CD14-positive monocyte (primary cell): ENCODE data around the gene FOXB2. TPM values are rescaled to one million over a fixed set of nuclear protein-coding genes. Genes with fewer than 3 reads are reported as not detected.

ENCODE experiments used
- DNase-seq, 3 donors: peaks; one replicate each; pipeline ENCODE4 v3.0.0-alpha.2; 2011 to 2022
- H2AFZ ChIP-seq: 2 replicates; pipeline ENCODE4 v1.6.0; 2012; ENCODE audit warnings: mild to moderate bottlenecking, low read depth, low read length, inconsistent platforms; ENCODE audit not compliant: insufficient read depth, poor library complexity, severe bottlenecking
- H3K27ac ChIP-seq, 2 donors: 1 replicate in 1 of 2; 2 replicates in 1 of 2; pipeline ENCODE4 v1.5.1; 2012 to 2013; ENCODE audit warnings: low read length in 2 of 2, control low read depth in 1 of 2, inconsistent platforms in 1 of 2, low read depth in 1 of 2, mild to moderate bottlenecking in 1 of 2
- H3K27me3 ChIP-seq, 2 donors: one replicate each; pipeline versions ENCODE4 v1.6.0 to v1.6.1; 2011 to 2013; ENCODE audit warnings: low read length in 2 of 2; ENCODE audit not compliant: control insufficient read depth in 2 of 2, insufficient read depth in 2 of 2
- H3K36me3 ChIP-seq, 2 donors: replicated peaks in 1 of 2; 1 replicate in 1 of 2; 2 replicates in 1 of 2; pipeline versions ENCODE4 v1.5.1 to v1.6.1; 2012 to 2013; ENCODE audit warnings: low read length in 2 of 2, control low read depth in 1 of 2, inconsistent platforms in 1 of 2, mild to moderate bottlenecking in 1 of 2; ENCODE audit not compliant: insufficient read depth in 2 of 2, control insufficient read depth in 1 of 2
- H3K4me1 ChIP-seq, 2 donors: 1 replicate in 1 of 2; 2 replicates in 1 of 2; pipeline versions ENCODE4 v1.5.1 to v1.6.1; 2012 to 2013; ENCODE audit warnings: low read length in 2 of 2, control low read depth in 1 of 2, inconsistent platforms in 1 of 2, mild to moderate bottlenecking in 1 of 2, moderate library complexity in 1 of 2; ENCODE audit not compliant: insufficient read depth in 2 of 2, control insufficient read depth in 1 of 2
- H3K4me2 ChIP-seq: replicated peaks from 2 replicates; pipeline ENCODE3; 2012; ENCODE audit warnings: low read length, moderate library complexity, mild to moderate bottlenecking; ENCODE audit not compliant: poor library complexity, severe bottlenecking; ENCODE audit errors: extremely low read depth
- H3K4me3 ChIP-seq, 3 experiments: fragments of 200-600 bp in 1 of 3; sonication (generic) in 1 of 3; replicated peaks in 1 of 3; 1 replicate in 2 of 3; 2 replicates in 1 of 3; pipeline ENCODE4 v1.5.1; 2011 to 2013; ENCODE audit warnings: low read length in 3 of 3, mild to moderate bottlenecking in 3 of 3, control low read depth in 2 of 3, low read depth in 2 of 3, inconsistent platforms in 1 of 3, moderate library complexity in 1 of 3
- H3K79me2 ChIP-seq: 2 replicates; pipeline ENCODE4 v1.6.0; 2012; ENCODE audit warnings: mild to moderate bottlenecking, control low read depth, inconsistent platforms, low read length, moderate library complexity; ENCODE audit not compliant: insufficient read depth
- H3K9ac ChIP-seq: 2 replicates; pipeline ENCODE4 v1.6.0; 2017; ENCODE audit warnings: low read length, mild to moderate bottlenecking; ENCODE audit not compliant: insufficient read depth, poor library complexity, severe bottlenecking
- H3K9me3 ChIP-seq, 2 donors: replicated peaks in 1 of 2; 1 replicate in 1 of 2; 2 replicates in 1 of 2; pipeline versions ENCODE4 v1.5.1 to v1.6.1; 2012 to 2013; ENCODE audit warnings: low read length in 2 of 2, control low read depth in 1 of 2; ENCODE audit not compliant: control insufficient read depth in 1 of 2, insufficient read depth in 1 of 2
- H4K20me1 ChIP-seq: 2 replicates; pipeline ENCODE4 v1.6.0; 2012; ENCODE audit warnings: mild to moderate bottlenecking, low read length, control low read depth, moderate library complexity; ENCODE audit not compliant: insufficient read depth
- H3K27ac Mint-ChIP-seq, 7 donors: one replicate each; pipeline ENCODE4 v1.8.0; 2020; ENCODE audit warnings: mild to moderate bottlenecking in 7 of 7, mixed read lengths in 7 of 7, moderate library complexity in 6 of 7, inconsistent platforms in 2 of 7
- H3K27me3 Mint-ChIP-seq, 3 donors: one replicate each; pipeline ENCODE4 v1.8.0; 2021 to 2022; ENCODE audit warnings: low read depth in 3 of 3, mild to moderate bottlenecking in 3 of 3, mixed read lengths in 3 of 3, moderate library complexity in 3 of 3, inconsistent platforms in 1 of 3
- H3K36me3 Mint-ChIP-seq, 2 donors: one replicate each; pipeline ENCODE4 v1.8.0; 2020; ENCODE audit warnings: mixed read lengths in 2 of 2, inconsistent platforms in 1 of 2, mild to moderate bottlenecking in 1 of 2
- H3K4me1 Mint-ChIP-seq: one replicate; pipeline ENCODE4 v1.8.0; 2020; ENCODE audit warnings: mild to moderate bottlenecking, mixed read lengths
- H3K4me3 Mint-ChIP-seq, 2 donors: one replicate each; pipeline ENCODE4 v1.8.0; 2020; ENCODE audit warnings: mild to moderate bottlenecking in 2 of 2, mixed read lengths in 2 of 2, moderate library complexity in 1 of 2
- H3K9me3 Mint-ChIP-seq, 7 donors: one replicate each; pipeline ENCODE4 v1.8.0; 2020 to 2022; ENCODE audit warnings: mixed read lengths in 7 of 7, mild to moderate bottlenecking in 6 of 7, moderate library complexity in 6 of 7, inconsistent platforms in 2 of 7
- WGBS: methylation state at CpG from one replicate; pipeline ENCODE4 v1.1.5; 2013; ENCODE audit warnings: missing lambda C conversion rate; ENCODE audit not compliant: insufficient coverage; 5-methylcytosine and 5-hydroxymethylcytosine counted together
- intact Hi-C, 2 donors: fragments of 100-400 bp; cut with micrococcal nuclease; formaldehyde crosslinking; loops; one replicate each; pipeline versions ENCODE4 v1.15.0 to v1.15.1; 2023
- polyA plus RNA-seq, 3 donors: library from polyadenylated mRNA; depleted of rRNA in 1 of 3; unstranded in 2 of 3; stranded (reverse) in 1 of 3; fragments of 300-500 nt in 2 of 3; fragments of >200 nt in 1 of 3; fragmentation: Illumina TruSeq in 2 of 3; gene quantifications; 1 replicate in 2 of 3; 2 replicates in 1 of 3; pipeline ENCODE4 v1.2.3, GENCODE V29; 2012 to 2021
- TF ChIP-seq, protein P1 (sequence below): fragments of 200-600 bp; IDR thresholded peaks from one replicate; pipeline ENCODE4 v1.8.0; 2022; ENCODE audit warnings: antibody characterized with exemption, mild to moderate bottlenecking

FOXB2 gene
- polyA plus RNA-seq, 3 donors = not detected

DNA sequence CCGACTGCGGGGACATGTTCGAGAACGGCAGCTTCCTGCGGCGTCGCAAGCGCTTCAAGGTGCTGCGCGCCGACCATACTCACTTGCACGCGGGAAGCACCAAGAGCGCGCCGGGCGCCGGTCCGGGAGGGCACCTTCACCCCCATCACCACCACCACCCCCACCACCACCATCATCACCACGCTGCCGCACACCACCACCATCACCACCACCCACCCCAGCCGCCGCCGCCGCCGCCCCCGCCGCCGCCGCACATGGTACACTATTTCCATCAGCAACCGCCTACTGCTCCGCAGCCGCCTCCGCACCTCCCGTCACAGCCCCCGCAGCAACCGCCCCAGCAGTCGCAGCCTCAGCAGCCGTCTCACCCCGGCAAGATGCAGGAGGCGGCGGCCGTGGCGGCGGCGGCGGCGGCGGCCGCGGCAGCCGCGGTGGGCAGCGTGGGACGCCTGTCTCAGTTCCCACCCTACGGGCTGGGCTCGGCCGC, 514 bp downstream of the FOXB2 start:
- DNase-seq = no peak
- H3K36me3 Mint-ChIP-seq = peaks cover 0 to 9% of the 10 kb centered on the region in 2 donors
- H3K4me1 Mint-ChIP-seq = peaks cover 38% of the 10 kb centered on the region
- no peak overlapping the region for H3K9ac ChIP-seq
- peaks cover 4 to 7% of the 10 kb centered on the region in 2 donors for H3K4me1 ChIP-seq
- TF ChIP-seq, protein P1, sequence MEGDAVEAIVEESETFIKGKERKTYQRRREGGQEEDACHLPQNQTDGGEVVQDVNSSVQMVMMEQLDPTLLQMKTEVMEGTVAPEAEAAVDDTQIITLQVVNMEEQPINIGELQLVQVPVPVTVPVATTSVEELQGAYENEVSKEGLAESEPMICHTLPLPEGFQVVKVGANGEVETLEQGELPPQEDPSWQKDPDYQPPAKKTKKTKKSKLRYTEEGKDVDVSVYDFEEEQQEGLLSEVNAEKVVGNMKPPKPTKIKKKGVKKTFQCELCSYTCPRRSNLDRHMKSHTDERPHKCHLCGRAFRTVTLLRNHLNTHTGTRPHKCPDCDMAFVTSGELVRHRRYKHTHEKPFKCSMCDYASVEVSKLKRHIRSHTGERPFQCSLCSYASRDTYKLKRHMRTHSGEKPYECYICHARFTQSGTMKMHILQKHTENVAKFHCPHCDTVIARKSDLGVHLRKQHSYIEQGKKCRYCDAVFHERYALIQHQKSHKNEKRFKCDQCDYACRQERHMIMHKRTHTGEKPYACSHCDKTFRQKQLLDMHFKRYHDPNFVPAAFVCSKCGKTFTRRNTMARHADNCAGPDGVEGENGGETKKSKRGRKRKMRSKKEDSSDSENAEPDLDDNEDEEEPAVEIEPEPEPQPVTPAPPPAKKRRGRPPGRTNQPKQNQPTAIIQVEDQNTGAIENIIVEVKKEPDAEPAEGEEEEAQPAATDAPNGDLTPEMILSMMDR = no peak
- no peak overlapping the region for H3K4me3 ChIP-seq
- no peak overlapping the region for H3K27ac Mint-ChIP-seq
- no peaks in the 10 kb centered on the region for H3K36me3 ChIP-seq
- H4K20me1 ChIP-seq = no peaks in the 10 kb centered on the region
- intact Hi-C loops = no loop called here
- no peak overlapping the region for H3K27ac ChIP-seq
- H3K27me3 ChIP-seq = peaks cover 82 to 95% of the 10 kb centered on the region in 2 donors
- H3K9me3 Mint-ChIP-seq = peaks cover 0 to 37% (median 9%) of the 10 kb centered on the region in 7 donors
- H3K79me2 ChIP-seq = no peaks in the 10 kb centered on the region
- H3K4me2 ChIP-seq = peak overlapping the region; percentile 11
- peak overlapping the region in 1 of 2 donors; percentile 86 for H3K4me3 Mint-ChIP-seq
- no peak overlapping the region for H2AFZ ChIP-seq
- H3K9me3 ChIP-seq = peaks cover 2 to 69% of the 10 kb centered on the region in 2 donors
- H3K27me3 Mint-ChIP-seq = peaks cover 90 to 100% (median 99%) of the 10 kb centered on the region in 3 donors
- 3% methylated on average over 38 of the region's 58 CpGs for WGBS

DNA sequence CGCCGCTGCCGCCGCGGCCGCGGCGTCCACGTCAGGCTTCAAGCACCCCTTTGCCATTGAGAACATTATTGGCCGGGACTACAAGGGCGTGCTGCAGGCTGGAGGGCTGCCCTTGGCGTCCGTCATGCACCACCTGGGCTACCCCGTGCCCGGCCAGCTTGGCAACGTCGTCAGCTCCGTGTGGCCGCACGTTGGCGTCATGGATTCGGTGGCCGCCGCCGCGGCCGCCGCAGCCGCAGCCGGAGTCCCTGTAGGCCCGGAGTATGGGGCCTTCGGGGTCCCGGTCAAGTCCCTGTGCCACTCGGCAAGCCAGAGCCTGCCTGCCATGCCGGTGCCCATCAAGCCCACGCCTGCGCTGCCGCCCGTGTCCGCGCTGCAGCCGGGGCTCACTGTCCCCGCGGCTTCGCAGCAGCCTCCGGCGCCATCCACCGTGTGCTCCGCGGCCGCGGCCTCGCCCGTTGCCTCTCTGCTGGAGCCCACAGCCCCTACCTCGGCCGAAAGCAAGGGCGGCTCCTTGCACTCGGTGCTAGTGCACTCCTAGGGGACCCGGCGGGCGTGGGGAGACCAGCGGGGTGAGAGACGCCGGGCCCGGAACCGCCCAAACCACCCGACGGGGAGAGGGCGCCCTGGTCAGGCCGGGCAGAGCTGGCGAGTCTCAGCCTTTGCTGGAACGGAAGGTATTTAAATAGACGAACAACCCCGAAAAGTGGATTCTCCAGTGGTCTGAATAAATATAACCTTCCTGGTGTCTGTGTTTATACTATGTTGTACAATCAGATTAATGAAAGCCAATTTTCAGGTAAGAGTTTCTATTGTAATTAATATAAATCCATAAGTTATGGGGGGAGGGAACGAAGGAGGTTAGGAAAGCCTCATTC, 1.2 kb downstream of the FOXB2 start:
- Histone ChIP-seq H3K4me3 (peak overlapping the region in 1 of 3 experiments; percentile 11), H3K36me3 (no peaks in the 10 kb centered on the region), H3K4me1 (peaks cover 4 to 7% of the 10 kb centered on the region in 2 donors), H3K27me3 (peaks cover 82 to 95% of the 10 kb centered on the region in 2 donors), H3K4me2 (peak overlapping the region; percentile 11), H3K79me2 (no peaks in the 10 kb centered on the region), H3K9me3 (peaks cover 2 to 65% of the 10 kb centered on the region in 2 donors), H4K20me1 (no peaks in the 10 kb centered on the region), H3K9ac (no peak overlapping the region), H3K27ac (no peak overlapping the region), H2AFZ (no peak overlapping the region)
- TF ChIP-seq, protein P1 = no peak
- H3K4me1 Mint-ChIP-seq = peaks cover 38% of the 10 kb centered on the region
- DNase-seq = no peak
- H3K27ac Mint-ChIP-seq = no peak overlapping the region
- peaks cover 0 to 9% of the 10 kb centered on the region in 2 donors for H3K36me3 Mint-ChIP-seq
- 3% methylated on average over 70 of the region's 75 CpGs for WGBS
- peak overlapping the region in 1 of 2 donors; percentile 87 for H3K4me3 Mint-ChIP-seq
- H3K27me3 Mint-ChIP-seq = peaks cover 88 to 99% (median 97%) of the 10 kb centered on the region in 3 donors
- peaks cover 0 to 35% (median 9%) of the 10 kb centered on the region in 7 donors for H3K9me3 Mint-ChIP-seq
- intact Hi-C loops = no loop called here
